C4-2B (cell line): Measurements from ENCODE around the gene CPSF7.
"Not testable (repeated sequence)": the region's sequence is repeated elsewhere in the genome, so short reads cannot be mapped to it uniquely, and the experiment has no call there.

Source experiments
- CTCF ChIP-seq: fragments of 450-650 bp; conservative IDR thresholded peaks from 2 replicates; pipeline ENCODE4 v1.5.1; 2017; ENCODE audit warnings: mild to moderate bottlenecking
- ZFX ChIP-seq: fragments of 450-650 bp; IDR thresholded peaks from 2 replicates; pipeline ENCODE4 v1.6.1; 2017

- TF ChIP-seq CTCF, ZFX: not testable (repeated sequence)
Observed at GRCh38 chr11:61467602-61468001, 37.8 kb upstream of the CPSF7 start.
